ENCODE measurements around the gene IGF2BP1. TPM values are rescaled to one million over a fixed set of nuclear protein-coding genes. Genes with fewer than 3 reads are reported as not detected.

IGF2BP1 gene
- total and polyA plus RNA-seq, 2 of the 8 experiments (the other 6 are each of a cell fraction or from before 2014, with no cell fraction given) = 41.6 to 513 TPM

DNA sequence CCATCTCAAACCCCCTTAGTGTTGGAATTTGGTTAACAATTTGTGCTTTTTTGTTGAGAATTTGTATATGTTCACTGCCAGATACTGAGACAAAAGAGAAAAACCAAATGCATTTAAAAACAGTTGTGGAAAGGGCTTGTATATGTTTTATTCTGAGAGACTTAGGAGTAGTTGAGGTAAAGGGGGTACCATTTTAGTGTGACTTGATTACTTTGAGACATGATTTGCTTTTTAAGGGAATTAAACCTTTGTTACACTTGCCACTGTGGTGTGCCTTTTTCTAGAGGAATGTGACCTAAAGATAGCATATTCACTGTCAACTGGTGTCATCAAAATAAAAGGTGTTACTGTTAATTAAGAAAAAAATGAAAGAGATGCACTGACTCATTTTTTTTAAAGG is 4.5 kb downstream of the IGF2BP1 start:
- Histone ChIP-seq H3K4me3 (ENCODE audit: extremely low read depth in 1 of 4, insufficient read depth in 2 of 4, low read depth in 3 of 4, low read length in 4 of 4) (peak overlapping the region; percentile 4 to 100 (median 94); a peak in 6 of 8 replicates), H2BK5ac (ENCODE audit: low read depth, low read length) (no peak overlapping the region), H4K5ac (ENCODE audit: insufficient read length, low read depth, low read length) (no peak overlapping the region), H2AK5ac (ENCODE audit: low read depth, low read length) (no peak overlapping the region), H3K27ac (ENCODE audit: low read depth, low read length) (no peak overlapping the region), H3K14ac (ENCODE audit: insufficient read length) (no peak overlapping the region), H3K4me2 (ENCODE audit: insufficient read depth in 1 of 2, low read depth in 2 of 2, low read length in 2 of 2) (peak overlapping the region; percentile 86 to 88), H2AFZ (ENCODE audit: low read length) (no peak overlapping the region), H2BK20ac (ENCODE audit: low read length) (no peak overlapping the region), H3K18ac (ENCODE audit: extremely low read depth, low read length) (no peak overlapping the region), H3K9ac (replicated peaks in 1 of 4; ENCODE audit: extremely low read depth in 1 of 4, low read depth in 3 of 4, low read length in 3 of 4) (no peak overlapping the region), H3K79me1 (ENCODE audit: low read depth, low read length) (peaks cover 4% of the 10 kb centered on the region), H2BK15ac (ENCODE audit: low read length) (no peak overlapping the region), H3K23ac (ENCODE audit: insufficient read length) (no peak overlapping the region), H3K23me2 (ENCODE audit: low read depth, low read length) (peaks cover 14% of the 10 kb centered on the region; the same call in 1 of the 2 replicates), H2BK12ac (ENCODE audit: low read depth, low read length) (no peak overlapping the region), H3K36me3 (ENCODE audit: control insufficient read depth in 2 of 4, insufficient read depth in 4 of 4, low read length in 3 of 4) (peaks cover 2 to 54% (median 13%) of the 10 kb centered on the region in 4 experiments; a peak in 4 of 8 replicates), H2BK120ac (replicated peaks; ENCODE audit: low read depth, low read length) (no peak overlapping the region), H3K56ac (replicated peaks; ENCODE audit: insufficient read length, low read depth, low read length) (no peak overlapping the region), H4K8ac (ENCODE audit: extremely low read depth, insufficient read depth, low read length) (no peak overlapping the region), H3K79me2 (ENCODE audit: control insufficient read depth in 1 of 2, insufficient read depth in 2 of 2, low read length in 2 of 2) (peaks cover 69 to 95% of the 10 kb centered on the region in 2 experiments), H3K4me1 (replicated peaks in 1 of 4; ENCODE audit: control insufficient read depth in 3 of 4, insufficient read depth in 4 of 4, low read length in 3 of 4) (peaks cover 1 to 20% (median 17%) of the 10 kb centered on the region in 4 experiments; a peak in 6 of 7 replicates), H3K9me3 (ENCODE audit: insufficient read depth in 2 of 2, low read depth in 1 of 2, low read length in 1 of 2) (no peaks in the 10 kb centered on the region), H4K20me1 (replicated peaks in 1 of 2; ENCODE audit: control insufficient read depth in 1 of 2, insufficient read depth in 2 of 2, low read length in 2 of 2) (peaks cover 27 to 33% of the 10 kb centered on the region in 2 experiments), H4K91ac (replicated peaks; ENCODE audit: insufficient read length, low read length) (no peak overlapping the region), H3K27me3 (replicated peaks in 1 of 4; ENCODE audit: control insufficient read depth in 3 of 4, extremely low read depth in 1 of 4, insufficient read depth in 3 of 4, low read length in 3 of 4) (no peaks in the 10 kb centered on the region), H3K4ac (replicated peaks; ENCODE audit: insufficient read length, low read depth, low read length) (no peak overlapping the region)
- TF ChIP-seq SP1 (IDR thresholded peaks at IDR 0.05; ENCODE audit: low read depth, low read length) = no peak
- TF ChIP-seq, protein P1, sequence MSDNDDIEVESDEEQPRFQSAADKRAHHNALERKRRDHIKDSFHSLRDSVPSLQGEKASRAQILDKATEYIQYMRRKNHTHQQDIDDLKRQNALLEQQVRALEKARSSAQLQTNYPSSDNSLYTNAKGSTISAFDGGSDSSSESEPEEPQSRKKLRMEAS (IDR thresholded peaks at IDR 0.05) = no peak
- no peak for TF ChIP-seq CEBPB (IDR thresholded peaks at IDR 0.05; ENCODE audit: low read depth, low read length)
- TF ChIP-seq, protein P2, sequence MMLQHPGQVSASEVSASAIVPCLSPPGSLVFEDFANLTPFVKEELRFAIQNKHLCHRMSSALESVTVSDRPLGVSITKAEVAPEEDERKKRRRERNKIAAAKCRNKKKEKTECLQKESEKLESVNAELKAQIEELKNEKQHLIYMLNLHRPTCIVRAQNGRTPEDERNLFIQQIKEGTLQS (IDR thresholded peaks at IDR 0.05; ENCODE audit: insufficient read depth, low read depth, low read length) = no peak
- no peak for TF ChIP-seq SP4 (IDR thresholded peaks at IDR 0.05; ENCODE audit: low read length)
- no peak for TF ChIP-seq BCL11A (IDR thresholded peaks at IDR 0.05; ENCODE audit: low read depth in 2 of 2, low read length in 2 of 2)
- DNase-seq (ENCODE audit: low read depth in 1 of 2, low spot score in 2 of 2) (no peak), FAIRE-seq (no peak)
- ChIA-PET CTCF (ENCODE audit: partially characterized antibody) (interaction anchor here (7.4 kb wide), 1 partner anchor 30 kb away, joined by 74 read pairs; no protein-coding TSS in a partner anchor), POLR2A (ENCODE audit: partially characterized antibody) (interaction anchor here (0.6 to 14.3 kb wide), 3 partner anchors 10 to 28 kb away, joined by 3 to 366 read pairs (median 4); no protein-coding TSS in a partner anchor)
